Fibroblast of lung (primary cell): ENCODE data around the gene HIVEP1. TPM values are rescaled to one million over a fixed set of nuclear protein-coding genes. Genes with fewer than 3 reads are reported as not detected.

Source experiments
- DNase-seq, 2 donors: peaks; one replicate each; pipeline versions ENCODE4 v3.0.0 to v3.0.0-alpha.2; 2010; ENCODE audit warnings: low read depth in 2 of 2
- H2AFZ ChIP-seq: 2 replicates; pipeline ENCODE4 v1.5.1; 2012; ENCODE audit warnings: low read length, control low read depth, inconsistent platforms
- H3K27ac ChIP-seq: 2 replicates; pipeline ENCODE4 v1.5.1; 2011; ENCODE audit warnings: low read length, control low read depth; ENCODE audit not compliant: insufficient read depth
- H3K27me3 ChIP-seq: 2 replicates; pipeline ENCODE4 v1.5.1; 2011; ENCODE audit warnings: mild to moderate bottlenecking, low read length; ENCODE audit not compliant: control insufficient read depth, insufficient read depth
- H3K36me3 ChIP-seq: 2 replicates; pipeline ENCODE4 v1.5.1; 2011; ENCODE audit warnings: low read length; ENCODE audit not compliant: control insufficient read depth, insufficient read depth
- H3K4me1 ChIP-seq: 2 replicates; pipeline ENCODE4 v1.5.1; 2011; ENCODE audit warnings: low read length; ENCODE audit not compliant: control insufficient read depth, insufficient read depth; ENCODE audit errors: extremely low read depth
- H3K4me2 ChIP-seq: 2 replicates; pipeline ENCODE4 v1.5.1; 2011; ENCODE audit warnings: low read length, control low read depth; ENCODE audit not compliant: insufficient read depth; ENCODE audit errors: extremely low read depth
- H3K4me3 ChIP-seq, 4 experiments: fragments of 200-600 bp in 1 of 4; sonication (generic) in 1 of 4; replicated peaks in 1 of 4; 2 replicates each; pipeline ENCODE4 v1.5.1; 2011 to 2016; ENCODE audit warnings: low read length in 4 of 4, low read depth in 3 of 4, mild to moderate bottlenecking in 3 of 4, control low read depth in 2 of 4, inconsistent platforms in 1 of 4, mixed read lengths in 1 of 4; ENCODE audit not compliant: insufficient read depth in 1 of 4; ENCODE audit errors: control extremely low read depth in 1 of 4
- H3K79me2 ChIP-seq: 2 replicates; pipeline ENCODE4 v1.5.1; 2012; ENCODE audit warnings: mild to moderate bottlenecking, low read length, inconsistent platforms; ENCODE audit not compliant: control insufficient read depth, insufficient read depth
- H3K9ac ChIP-seq: 2 replicates; pipeline ENCODE4 v1.5.1; 2011; ENCODE audit warnings: mild to moderate bottlenecking, low read length, control low read depth; ENCODE audit not compliant: insufficient read depth
- H3K9me3 ChIP-seq: 2 replicates; pipeline ENCODE4 v1.5.1; 2012; ENCODE audit warnings: low read depth, low read length; ENCODE audit not compliant: control insufficient read depth, insufficient read depth
- H4K20me1 ChIP-seq: 2 replicates; pipeline ENCODE4 v1.5.1; 2011; ENCODE audit warnings: low read length; ENCODE audit not compliant: control insufficient read depth, insufficient read depth; ENCODE audit errors: extremely low read depth
- CTCF ChIP-seq, 2 donors: IDR thresholded peaks in 1 of 2; conservative IDR thresholded peaks in 1 of 2; 1 replicate in 1 of 2; 2 replicates in 1 of 2; pipeline ENCODE4 v1.5.1; 2011 to 2012; ENCODE audit warnings: low read length in 2 of 2, control low read depth in 1 of 2, inconsistent platforms in 1 of 2, low read depth in 1 of 2, mild to moderate bottlenecking in 1 of 2
- EZH2 ChIP-seq: IDR thresholded peaks from 2 replicates; pipeline ENCODE4 v1.5.1; 2012; ENCODE audit warnings: low read length, control low read depth, mild to moderate bottlenecking; ENCODE audit errors: missing control alignments
- polyA plus RNA-seq, 2 donors: library from polyadenylated mRNA; depleted of rRNA in 1 of 2; stranded (reverse) in 1 of 2; unstranded in 1 of 2; fragments of >200 nt; gene quantifications; 2 replicates each; pipeline ENCODE4 v1.2.1, GENCODE V29; 2011 to 2012; ENCODE audit warnings: missing spikeins in 1 of 2
- total RNA-seq: library from RNA; depleted of rRNA; stranded (reverse); fragments of >200 nt; gene quantifications from 2 replicates; pipeline ENCODE4 v1.2.1, GENCODE V29; 2014

The HIVEP1 gene
- total and polyA plus RNA-seq, 2 donors (not counting 1 experiment from before 2014, with no cell fraction given) = 9.9 to 14.6 TPM

- TF ChIP-seq EZH2 (no peak), CTCF (conservative IDR thresholded peaks at IDR 0.05 in 1 of 2, IDR thresholded peaks at IDR 0.05 in 1 of 2; ENCODE audit: low read depth in 1 of 2, low read length in 2 of 2) (no peak)
- Histone ChIP-seq H3K36me3 (no peaks in the 10 kb centered on the region), H3K4me2 (no peak overlapping the region), H3K4me1 (peaks cover 12% of the 10 kb centered on the region), H4K20me1 (no peaks in the 10 kb centered on the region), H2AFZ (no peak overlapping the region), H3K27ac (no peak overlapping the region), H3K9ac (no peak overlapping the region), H3K79me2 (peaks cover 7% of the 10 kb centered on the region), H3K4me3 (no peak overlapping the region), H3K27me3 (no peaks in the 10 kb centered on the region), H3K9me3 (no peaks in the 10 kb centered on the region)
- DNase-seq = peak; percentile 23 to 69
Measured at GRCh38 chr6:12064131-12064530, 52.0 kb downstream of the HIVEP1 start.

- Histone ChIP-seq H3K4me2 (no peak overlapping the region), H2AFZ (no peak overlapping the region), H3K79me2 (peaks cover 7% of the 10 kb centered on the region), H3K27me3 (no peaks in the 10 kb centered on the region), H3K4me3 (no peak overlapping the region), H3K9ac (no peak overlapping the region), H3K4me1 (peaks cover 12% of the 10 kb centered on the region), H4K20me1 (no peaks in the 10 kb centered on the region), H3K9me3 (no peaks in the 10 kb centered on the region), H3K36me3 (no peaks in the 10 kb centered on the region), H3K27ac (no peak overlapping the region)
- no peak for DNase-seq
- no peak for TF ChIP-seq EZH2
- no peak for TF ChIP-seq CTCF (conservative IDR thresholded peaks at IDR 0.05 in 1 of 2, IDR thresholded peaks at IDR 0.05 in 1 of 2; ENCODE audit: low read depth in 1 of 2, low read length in 2 of 2)
Measured at GRCh38 chr6:12064538-12065071, 52.5 kb downstream of the HIVEP1 start.

GRCh38 chr6:12065321-12066140 is 53.4 kb downstream of the HIVEP1 start:
- Histone ChIP-seq H3K36me3 (no peaks in the 10 kb centered on the region), H3K79me2 (peaks cover 7% of the 10 kb centered on the region), H3K27ac (no peak overlapping the region), H3K27me3 (no peaks in the 10 kb centered on the region), H3K4me2 (no peak overlapping the region), H3K4me1 (peaks cover 11% of the 10 kb centered on the region), H3K9me3 (no peaks in the 10 kb centered on the region), H4K20me1 (no peaks in the 10 kb centered on the region), H3K4me3 (no peak overlapping the region), H2AFZ (no peak overlapping the region), H3K9ac (no peak overlapping the region)
- TF ChIP-seq EZH2 (no peak), CTCF (conservative IDR thresholded peaks at IDR 0.05 in 1 of 2, IDR thresholded peaks at IDR 0.05 in 1 of 2; ENCODE audit: low read depth in 1 of 2, low read length in 2 of 2) (no peak)
- peak in 1 of 2 donors; percentile 15 for DNase-seq
